MM.1S (cell line): ENCODE measurements around the gene LYL1.

Experiments used
- DNase-seq: peaks from one replicate; pipeline ENCODE4 v3.0.0-alpha.2; 2015
- H2AFZ ChIP-seq: fragments of 300-600 bp; sonication (generic); 2 replicates; pipeline ENCODE4 v1.6.0; 2016; ENCODE audit warnings: antibody characterized with exemption, low read length
- H3F3A ChIP-seq: fragments of 300-600 bp; sonication (generic); 2 replicates; pipeline ENCODE4 v1.6.1; 2016; ENCODE audit warnings: mild to moderate bottlenecking, antibody characterized with exemption, low read length, moderate library complexity, mixed read lengths; ENCODE audit not compliant: insufficient read depth
- H3K27ac ChIP-seq: fragments of 300-600 bp; sonication (generic); 2 replicates; pipeline ENCODE4 v1.5.1; 2016; ENCODE audit warnings: mild to moderate bottlenecking, low read length
- H3K27me3 ChIP-seq: fragments of 300-600 bp; sonication (generic); replicated peaks from 2 replicates; pipeline ENCODE4 v1.6.0; 2016; ENCODE audit warnings: low read length; ENCODE audit not compliant: insufficient read depth
- H3K36me3 ChIP-seq: fragments of 300-600 bp; sonication (generic); replicated peaks from 2 replicates; pipeline ENCODE4 v1.6.1; 2016; ENCODE audit warnings: mild to moderate bottlenecking, low read length, mixed read lengths; ENCODE audit not compliant: insufficient read depth
- H3K4me1 ChIP-seq: fragments of 300-600 bp; sonication (generic); 2 replicates; pipeline ENCODE4 v1.6.1; 2016; ENCODE audit warnings: low read length, mixed read lengths
- H3K4me2 ChIP-seq: fragments of 300-600 bp; sonication (generic); 2 replicates; pipeline ENCODE4 v1.6.0; 2016; ENCODE audit warnings: low read depth, low read length
- H3K4me3 ChIP-seq: fragments of 300-600 bp; sonication (generic); 2 replicates; pipeline ENCODE4 v1.5.1; 2016; ENCODE audit warnings: low read length, mixed read lengths
- H3K79me2 ChIP-seq: fragments of 300-600 bp; sonication (generic); 2 replicates; pipeline ENCODE4 v1.6.1; 2016; ENCODE audit warnings: mixed run types, low read length, mixed read lengths
- H3K9ac ChIP-seq: fragments of 300-600 bp; sonication (generic); 2 replicates; pipeline ENCODE4 v1.6.1; 2016; ENCODE audit warnings: low read length, mixed read lengths
- H3K9me2 ChIP-seq: fragments of 300-600 bp; sonication (generic); replicated peaks from 2 replicates; pipeline ENCODE4 v1.6.1; 2016; ENCODE audit warnings: mild to moderate bottlenecking, low read length, mixed read lengths; ENCODE audit not compliant: insufficient read depth
- H3K9me3 ChIP-seq: fragments of 300-600 bp; sonication (generic); replicated peaks from 2 replicates; pipeline ENCODE4 v1.6.1; 2016; ENCODE audit warnings: mild to moderate bottlenecking, low read length, mixed read lengths; ENCODE audit not compliant: insufficient read depth
- H4K20me1 ChIP-seq: fragments of 300-600 bp; sonication (generic); 2 replicates; pipeline ENCODE4 v1.6.1; 2016; ENCODE audit warnings: mild to moderate bottlenecking, low read length, moderate library complexity, mixed read lengths; ENCODE audit not compliant: insufficient read depth
- CTCF ChIP-seq: fragments of 300-600 bp; sonication (generic); IDR thresholded peaks from 2 replicates; pipeline ENCODE4 v1.5.1; 2016; ENCODE audit warnings: antibody characterized with exemption, low read length, mixed read lengths
- EZH2 ChIP-seq: fragments of 300-600 bp; sonication (generic); optimal IDR thresholded peaks from 2 replicates; pipeline ENCODE3; 2017; ENCODE audit warnings: low read depth, mild to moderate bottlenecking, antibody characterized with exemption, low read length, mixed read lengths
- EZH2phosphoT487 ChIP-seq: fragments of 300-600 bp; sonication (generic); IDR thresholded peaks from 2 replicates; pipeline ENCODE4 v1.6.1; 2018; ENCODE audit warnings: antibody characterized with exemption, low read length

Gene LYL1

GRCh38 chr19:13069415-13070359 is 33.0 kb downstream of the LYL1 start:
- no peaks in the 10 kb centered on the region for H3K79me2 ChIP-seq
- peaks cover 45% of the 10 kb centered on the region for H3K27me3 ChIP-seq
- H3K27ac ChIP-seq, result no peak overlapping the region
- TF ChIP-seq CTCF (no peak), EZH2phosphoT487 (no peak), EZH2 (no peak)
- H3K4me2 ChIP-seq, result no peak overlapping the region
- H3K9ac ChIP-seq, result no peak overlapping the region
- H3F3A ChIP-seq, result no peaks in the 10 kb centered on the region
- no peaks in the 10 kb centered on the region for H3K36me3 ChIP-seq
- H3K9me2 ChIP-seq, result no peaks in the 10 kb centered on the region
- no peaks in the 10 kb centered on the region for H3K9me3 ChIP-seq
- H3K4me1 ChIP-seq, result no peaks in the 10 kb centered on the region
- no peak for DNase-seq
- no peaks in the 10 kb centered on the region for H4K20me1 ChIP-seq
- H3K4me3 ChIP-seq, result no peak overlapping the region
- no peak overlapping the region for H2AFZ ChIP-seq

GRCh38 chr19:13068085-13068846 is 34.4 kb downstream of the LYL1 start:
- H3K9me2 ChIP-seq, result no peaks in the 10 kb centered on the region
- H3K4me1 ChIP-seq, result no peaks in the 10 kb centered on the region
- H3K9ac ChIP-seq, result no peak overlapping the region
- H3K27ac ChIP-seq, result no peak overlapping the region
- DNase-seq, result no peak
- no peaks in the 10 kb centered on the region for H3K36me3 ChIP-seq
- H3K4me3 ChIP-seq, result no peak overlapping the region
- no peaks in the 10 kb centered on the region for H4K20me1 ChIP-seq
- H3K9me3 ChIP-seq, result no peaks in the 10 kb centered on the region
- peaks cover 40% of the 10 kb centered on the region for H3K27me3 ChIP-seq
- H2AFZ ChIP-seq, result no peak overlapping the region
- H3K79me2 ChIP-seq, result no peaks in the 10 kb centered on the region
- TF ChIP-seq EZH2phosphoT487 (no peak), EZH2 (no peak), CTCF (no peak)
- H3F3A ChIP-seq, result no peaks in the 10 kb centered on the region
- no peak overlapping the region for H3K4me2 ChIP-seq

- Histone ChIP-seq H3F3A (no peaks in the 10 kb centered on the region), H3K9me3 (no peaks in the 10 kb centered on the region), H2AFZ (no peak overlapping the region), H3K4me1 (no peaks in the 10 kb centered on the region), H4K20me1 (no peaks in the 10 kb centered on the region), H3K9me2 (no peaks in the 10 kb centered on the region), H3K9ac (no peak overlapping the region), H3K4me3 (no peak overlapping the region), H3K36me3 (no peaks in the 10 kb centered on the region), H3K4me2 (no peak overlapping the region), H3K27me3 (peaks cover 44% of the 10 kb centered on the region), H3K27ac (no peak overlapping the region), H3K79me2 (no peaks in the 10 kb centered on the region)
- TF ChIP-seq CTCF (no peak), EZH2phosphoT487 (no peak), EZH2 (no peak)
- DNase-seq, result no peak
These were observed 35.5 kb downstream of the LYL1 start for GRCh38 chr19:13066933-13067807.
